Mesodermal cell (in vitro differentiated cells): ENCODE data around the gene ZFHX3.

Experiments used
- H3K27ac ChIP-seq: 2 replicates; pipeline ENCODE4 v1.7.0; 2013; ENCODE audit warnings: mild to moderate bottlenecking, low read depth, low read length, moderate library complexity; ENCODE audit not compliant: severe bottlenecking
- H3K36me3 ChIP-seq: 2 replicates; pipeline ENCODE4 v1.7.1; 2013; ENCODE audit warnings: mild to moderate bottlenecking, low read length, moderate library complexity; ENCODE audit not compliant: control insufficient read depth, insufficient read depth
- H3K4me1 ChIP-seq: one replicate; pipeline ENCODE4 v1.7.1; 2013; ENCODE audit warnings: mild to moderate bottlenecking, low read length; ENCODE audit not compliant: insufficient read depth, control insufficient read depth, poor library complexity, severe bottlenecking
- H3K4me3 ChIP-seq: 2 replicates; pipeline ENCODE4 v1.7.0; 2013; ENCODE audit warnings: low read length, control low read depth, mild to moderate bottlenecking; ENCODE audit not compliant: insufficient read depth, poor library complexity, severe bottlenecking; ENCODE audit errors: extremely low read depth
- H3K9me3 ChIP-seq: 2 replicates; pipeline ENCODE4 v1.7.1; 2013; ENCODE audit warnings: mild to moderate bottlenecking, low read length, moderate library complexity; ENCODE audit not compliant: control insufficient read depth
- WGBS, 2 experiments: methylation state at CpG; one replicate each; pipeline ENCODE4 v1.1.5; 2013; ENCODE audit warnings: missing lambda C conversion rate in 2 of 2; ENCODE audit not compliant: insufficient coverage in 2 of 2; 5-methylcytosine and 5-hydroxymethylcytosine counted together

ZFHX3 gene

DNA sequence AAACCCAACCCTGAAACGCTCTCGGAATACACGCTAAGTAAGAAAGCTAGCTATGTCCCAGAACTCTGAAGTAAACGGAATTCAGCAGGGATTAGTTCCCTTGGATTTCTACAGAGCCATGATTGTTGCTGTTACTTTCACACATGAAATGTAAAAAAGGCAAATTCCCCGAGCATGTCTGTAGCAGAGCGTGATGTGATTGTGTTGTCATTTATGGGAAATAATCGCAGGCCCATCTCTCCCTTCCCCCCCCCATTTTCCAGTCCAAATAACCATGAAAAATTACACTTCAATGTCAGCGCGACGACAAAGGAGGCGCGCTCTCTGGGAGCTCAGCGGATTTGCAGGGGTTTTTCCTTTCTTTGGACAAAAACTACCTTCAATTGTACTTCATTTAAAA is 209.0 kb downstream of the ZFHX3 start:
- peaks cover 11% of the 10 kb centered on the region for H3K4me1 ChIP-seq
- no peak overlapping the region for H3K4me3 ChIP-seq

DNA sequence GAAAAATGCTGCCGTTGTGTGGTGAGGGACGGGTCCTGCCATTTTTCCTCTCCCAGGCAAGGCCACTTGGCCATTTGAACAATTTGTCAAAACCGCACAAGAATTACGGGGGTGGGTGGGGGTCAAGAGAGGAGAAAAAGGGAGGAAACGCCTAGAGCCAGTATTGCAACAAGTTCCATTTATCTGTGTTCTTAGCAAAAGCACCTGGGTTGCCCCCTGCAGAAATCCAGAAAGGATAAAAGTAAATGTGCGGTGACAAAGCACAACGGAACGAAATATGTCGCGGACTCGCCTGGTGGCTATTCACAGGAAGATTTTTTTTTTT is 209.4 kb downstream of the ZFHX3 start:
- no peak overlapping the region for H3K4me3 ChIP-seq
- H3K27ac ChIP-seq, result no peak overlapping the region
- H3K4me1 ChIP-seq, result peaks cover 9% of the 10 kb centered on the region
- H3K36me3 ChIP-seq, result no peaks in the 10 kb centered on the region
- no peaks in the 10 kb centered on the region for H3K9me3 ChIP-seq
- WGBS, 2 experiments, result 75 to 93% methylated on average over 6 to 11 of the region's 11 CpGs

More for the DNA sequence above, 209.0 kb downstream of the ZFHX3 start:
- H3K9me3 ChIP-seq, result no peaks in the 10 kb centered on the region
- WGBS, 2 experiments, result 89 to 97% methylated on average over 10 of the region's 13 CpGs
- H3K36me3 ChIP-seq, result no peaks in the 10 kb centered on the region
- H3K27ac ChIP-seq, result no peak overlapping the region

DNA sequence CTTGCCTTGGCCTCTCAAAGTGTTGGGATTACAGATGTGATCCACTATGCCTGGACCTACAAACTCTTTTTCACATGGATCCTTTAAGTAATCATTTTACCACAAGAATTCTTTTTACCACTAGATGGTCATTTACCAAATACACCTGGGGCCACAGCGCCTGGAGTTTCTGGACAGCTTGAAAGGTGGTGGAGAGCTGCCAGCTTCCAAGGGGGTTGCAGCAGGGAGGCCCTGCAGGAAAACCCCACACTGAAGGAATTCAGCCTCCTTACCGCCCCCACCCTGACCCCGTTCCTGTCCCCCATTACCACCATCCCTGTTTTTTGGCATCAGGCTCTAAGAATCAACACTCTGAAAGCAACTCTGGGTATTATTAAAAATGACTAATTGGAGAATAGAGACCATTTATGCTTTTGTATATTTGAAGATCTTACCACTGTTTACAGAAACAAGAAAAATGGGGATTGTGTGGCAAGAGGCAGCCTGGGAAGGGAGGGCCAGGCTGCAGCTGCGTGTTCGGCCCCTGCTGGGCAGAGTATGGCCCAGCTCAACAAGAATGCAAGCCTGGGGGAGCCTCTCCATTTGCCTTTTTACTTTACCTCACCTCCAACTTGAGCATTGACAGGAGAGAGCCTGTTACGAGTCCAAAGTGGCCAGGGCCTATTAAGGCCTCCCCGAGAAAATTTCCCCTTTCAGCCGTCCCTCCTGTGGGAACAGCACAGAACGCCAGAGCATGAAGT is 209.9 kb downstream of the ZFHX3 start:
- peaks cover 9% of the 10 kb centered on the region for H3K4me1 ChIP-seq
- no peak overlapping the region for H3K27ac ChIP-seq
- 58 to 69% methylated on average over 5 to 7 of the region's 9 CpGs for WGBS, 2 experiments
- H3K36me3 ChIP-seq, result no peaks in the 10 kb centered on the region
- no peaks in the 10 kb centered on the region for H3K9me3 ChIP-seq
- H3K4me3 ChIP-seq, result no peak overlapping the region

DNA sequence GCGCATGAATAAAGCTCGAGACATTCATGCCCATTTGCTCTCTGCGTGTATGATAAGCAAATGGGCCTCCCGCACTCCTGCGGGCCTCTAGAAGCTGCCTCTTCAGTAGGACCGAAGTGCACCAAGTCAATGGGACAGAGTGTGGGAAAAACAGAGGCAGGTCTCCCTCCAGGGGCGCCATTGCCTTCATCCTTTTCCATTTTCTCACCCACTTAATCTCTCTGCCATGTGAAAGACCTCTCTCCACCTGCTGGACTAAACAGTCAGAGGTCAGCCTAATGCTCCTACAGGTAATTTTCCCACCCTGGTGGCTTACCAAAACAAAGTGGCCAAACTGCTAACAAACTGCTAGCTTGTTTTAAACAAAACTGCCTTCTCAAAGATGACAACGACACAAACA is 210.9 kb downstream of the ZFHX3 start:
- Histone ChIP-seq H3K9me3 (no peaks in the 10 kb centered on the region), H3K36me3 (no peaks in the 10 kb centered on the region), H3K4me3 (no peak overlapping the region), H3K27ac (no peak overlapping the region), H3K4me1 (peaks cover 9% of the 10 kb centered on the region)
- 90 to 94% methylated on average over 6 to 8 of the region's 8 CpGs for WGBS, 2 experiments

DNA sequence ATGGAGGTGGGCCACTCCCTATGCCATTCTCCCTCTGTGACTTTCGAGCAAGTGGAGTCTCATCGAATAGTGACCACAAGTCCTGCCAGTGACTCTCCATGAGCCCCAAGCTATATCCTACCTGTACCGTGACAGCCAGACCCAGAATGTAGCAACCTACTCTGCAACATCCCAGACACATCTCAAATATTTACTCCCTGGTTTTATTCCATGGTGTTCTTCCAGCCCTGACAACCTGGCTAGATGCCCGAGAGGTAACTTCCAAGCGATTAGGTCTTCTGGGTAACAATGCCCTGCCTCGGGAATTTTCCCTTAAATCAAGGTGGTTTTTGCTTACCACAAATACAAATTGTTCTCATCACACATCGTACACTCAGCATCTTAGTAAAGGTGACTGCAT is 211.7 kb downstream of the ZFHX3 start:
- Histone ChIP-seq H3K27ac (no peak overlapping the region), H3K4me1 (peaks cover 2% of the 10 kb centered on the region)
- 91 to 92% methylated on average over 5 to 7 of the region's 7 CpGs for WGBS, 2 experiments

DNA sequence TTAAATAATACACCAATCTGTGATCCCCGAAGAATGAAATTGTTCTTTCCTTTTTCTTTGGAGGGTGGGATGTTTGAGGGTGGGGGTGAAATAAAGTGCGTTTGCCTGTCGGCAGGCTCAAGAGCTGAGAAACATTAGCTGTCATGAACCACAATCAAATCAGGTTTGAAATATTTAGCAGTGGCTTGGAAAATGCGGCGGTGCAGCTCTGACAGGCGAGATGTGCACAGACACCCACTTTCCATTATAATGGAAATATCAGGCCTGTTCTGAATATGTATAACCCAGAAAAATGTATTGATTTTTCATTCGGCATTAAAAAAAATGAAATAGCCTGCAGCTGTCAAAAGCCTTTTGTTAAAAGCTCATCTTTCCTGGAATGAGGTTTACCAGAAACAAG is 212.8 kb downstream of the ZFHX3 start:
- H3K4me1 ChIP-seq, result no peaks in the 10 kb centered on the region
- H3K36me3 ChIP-seq, result no peaks in the 10 kb centered on the region
- no peak overlapping the region for H3K4me3 ChIP-seq
- WGBS, 2 experiments, result 89% methylated on average over 1 of the region's 7 CpGs; no CpG with 5 or more reads in 1 of the 2 experiments
- no peak overlapping the region for H3K27ac ChIP-seq
- H3K9me3 ChIP-seq, result no peaks in the 10 kb centered on the region

More for the DNA sequence above, 211.7 kb downstream of the ZFHX3 start:
- no peak overlapping the region for H3K4me3 ChIP-seq
- H3K36me3 ChIP-seq, result no peaks in the 10 kb centered on the region
- no peaks in the 10 kb centered on the region for H3K9me3 ChIP-seq

DNA sequence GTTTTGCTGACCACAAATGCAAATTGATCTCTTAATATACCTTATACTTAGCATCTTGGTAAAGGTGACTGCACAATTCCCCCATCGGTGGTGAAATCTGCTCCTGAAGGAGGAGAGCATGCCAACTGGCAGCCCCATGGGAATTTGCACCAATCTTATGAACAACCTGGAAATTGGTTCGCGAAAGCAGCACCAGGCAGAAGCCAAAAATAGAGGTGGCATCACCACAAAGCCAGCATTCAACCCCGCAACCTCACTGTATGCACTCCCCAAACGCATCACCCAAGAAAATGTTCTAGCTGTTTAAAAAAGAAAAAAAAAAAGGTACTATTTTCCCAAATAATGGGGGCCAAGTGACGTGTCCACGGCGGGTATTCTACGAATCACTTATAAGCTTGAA is 213.4 kb downstream of the ZFHX3 start:
- Histone ChIP-seq H3K9me3 (no peaks in the 10 kb centered on the region), H3K27ac (no peak overlapping the region), H3K4me3 (no peak overlapping the region), H3K36me3 (no peaks in the 10 kb centered on the region), H3K4me1 (peaks cover 2% of the 10 kb centered on the region)
- 92 to 100% methylated on average over 2 to 8 of the region's 9 CpGs for WGBS, 2 experiments

DNA sequence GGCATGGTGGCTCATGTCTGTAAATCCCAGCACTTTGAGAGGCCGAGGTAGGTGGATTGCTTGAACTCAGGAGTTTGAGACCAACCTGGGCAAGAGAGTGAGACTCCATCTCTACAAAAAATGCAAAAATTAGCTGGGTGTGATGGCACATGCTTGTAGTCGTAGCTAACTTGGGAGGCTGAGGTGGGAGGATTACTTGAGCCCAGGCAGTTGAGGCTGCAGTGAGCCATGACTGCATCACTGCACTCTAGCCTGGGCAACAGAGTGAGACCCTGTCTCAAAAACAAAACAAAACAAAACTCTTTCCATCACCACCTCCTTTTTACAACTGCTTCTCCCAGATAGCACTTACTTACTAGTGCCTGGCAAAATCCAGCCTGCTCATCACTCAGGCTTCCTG is 214.0 kb downstream of the ZFHX3 start:
- 81 to 89% methylated on average over 2 of the region's 2 CpGs for WGBS, 2 experiments
- Histone ChIP-seq H3K9me3 (no peaks in the 10 kb centered on the region), H3K27ac (no peak overlapping the region), H3K4me3 (no peak overlapping the region), H3K4me1 (peaks cover 4% of the 10 kb centered on the region), H3K36me3 (peaks cover 1% of the 10 kb centered on the region)

DNA sequence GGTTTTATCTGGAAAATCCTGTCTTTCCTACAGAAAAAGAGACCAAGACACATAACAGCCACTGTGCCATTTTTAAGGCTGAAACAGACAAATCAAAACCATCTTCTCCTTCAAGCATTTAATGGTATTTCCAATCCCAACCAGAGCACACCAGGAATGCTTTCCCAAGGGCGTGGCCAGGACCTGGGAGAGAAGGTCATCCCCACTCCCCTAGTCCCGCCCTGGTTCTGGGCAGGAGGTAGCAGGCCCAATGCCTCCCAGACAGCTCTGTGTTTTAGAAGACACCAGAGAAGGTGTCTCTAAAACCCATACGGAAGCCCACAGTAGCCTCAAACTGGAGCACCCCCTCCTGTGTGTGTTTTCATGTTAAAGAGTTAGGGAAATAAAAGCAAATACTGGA is 214.4 kb downstream of the ZFHX3 start:
- peaks cover 4% of the 10 kb centered on the region for H3K4me1 ChIP-seq
- no peak overlapping the region for H3K4me3 ChIP-seq
- H3K27ac ChIP-seq, result no peak overlapping the region
- H3K9me3 ChIP-seq, result no peaks in the 10 kb centered on the region
- 95 to 100% methylated on average over 2 of the region's 3 CpGs for WGBS, 2 experiments
- peaks cover 6% of the 10 kb centered on the region for H3K36me3 ChIP-seq

DNA sequence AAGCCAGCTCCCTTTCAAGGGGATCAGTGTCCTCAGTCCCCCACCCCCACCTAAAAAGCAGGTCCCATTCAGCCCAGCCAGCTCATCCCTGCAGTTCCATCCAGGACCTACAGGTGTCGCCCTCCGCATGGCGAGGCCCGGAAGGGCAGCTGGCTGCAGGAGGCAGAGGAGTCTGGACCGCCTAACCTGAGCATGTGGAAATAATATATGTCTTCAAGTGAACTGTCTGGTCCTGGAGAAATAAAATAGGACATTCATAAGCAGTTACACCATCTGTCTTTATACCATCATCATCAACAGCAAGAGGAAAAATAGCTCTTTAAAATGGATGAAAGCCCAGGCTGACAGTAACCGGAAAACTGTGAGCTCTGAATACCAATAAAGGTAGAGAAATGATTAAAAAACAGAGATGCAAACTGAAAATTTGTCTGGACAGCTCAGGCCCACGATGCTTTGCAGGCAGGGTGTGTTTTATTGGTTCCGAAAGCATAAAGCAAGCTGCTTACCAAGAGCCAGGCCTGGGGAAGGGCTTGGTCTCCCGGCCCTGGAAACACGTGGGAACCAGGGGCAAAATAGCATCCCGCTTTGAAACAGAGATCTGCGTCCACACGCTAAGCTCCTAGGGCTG is 215.2 kb downstream of the ZFHX3 start:
- Histone ChIP-seq H3K4me1 (peaks cover 4% of the 10 kb centered on the region), H3K36me3 (peaks cover 9% of the 10 kb centered on the region), H3K4me3 (no peak overlapping the region), H3K27ac (no peak overlapping the region), H3K9me3 (no peaks in the 10 kb centered on the region)
- WGBS, 2 experiments, result 55 to 69% methylated on average over 11 to 12 of the region's 13 CpGs
